GM04504 (cell line): ENCODE measurements around the gene DPP6.

Experiments used
- DNase-seq: peaks from one replicate; pipeline ENCODE4 v3.0.0-alpha.2; 2012; ENCODE audit warnings: low read depth

DPP6 gene

DNA sequence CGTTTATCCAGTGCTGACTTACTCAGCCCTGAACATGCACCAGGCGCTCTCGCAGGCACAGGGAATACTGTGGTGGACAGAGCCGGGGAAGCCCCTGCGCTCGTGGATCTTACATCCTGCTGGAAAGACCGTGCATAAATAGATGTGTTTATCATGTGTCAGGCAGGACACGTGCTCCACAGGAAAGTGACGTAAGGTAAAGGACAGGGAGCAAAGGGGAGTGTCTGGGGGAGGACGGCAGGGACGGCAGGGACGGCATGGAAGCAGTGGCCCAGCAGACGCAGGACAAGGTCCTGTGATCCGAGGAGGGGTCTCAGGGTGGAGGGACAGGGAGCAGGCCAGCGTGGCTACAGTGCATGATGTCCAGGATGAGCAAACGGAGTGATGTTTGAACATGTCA lies 540.2 kb downstream of the DPP6 start:
- DNase-seq: no peak

DNA sequence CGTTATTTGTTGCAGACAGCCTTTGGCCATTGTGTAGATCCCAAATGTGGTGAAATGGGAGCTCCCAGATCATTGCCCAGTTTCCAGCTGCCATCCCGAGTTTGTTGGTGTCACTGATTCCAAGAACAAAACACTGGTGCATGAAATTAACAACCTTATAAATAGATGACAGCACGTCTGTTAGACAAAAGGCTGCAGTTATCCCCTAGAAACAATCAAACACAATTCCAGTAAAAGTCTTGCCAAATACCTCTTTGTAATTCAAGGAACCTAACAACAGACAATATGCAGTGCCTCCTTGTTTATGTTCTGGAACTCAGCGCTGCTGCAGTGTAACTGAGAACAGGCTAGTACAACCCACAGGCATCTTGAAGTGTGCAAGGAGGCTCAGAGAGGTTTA lies 546.2 kb downstream of the DPP6 start:
- no peak for DNase-seq

GRCh38 chr7:154598864-154599263 lies 546.7 kb downstream of the DPP6 start:
- DNase-seq: no peak

- no peak for DNase-seq
Observed at GRCh38 chr7:154610903-154611302, 558.7 kb downstream of the DPP6 start.

GRCh38 chr7:154613811-154614210 lies 561.6 kb downstream of the DPP6 start:
- no peak for DNase-seq

- DNase-seq: no peak
Observed at GRCh38 chr7:154620141-154620755, 568.0 kb downstream of the DPP6 start.

DNA sequence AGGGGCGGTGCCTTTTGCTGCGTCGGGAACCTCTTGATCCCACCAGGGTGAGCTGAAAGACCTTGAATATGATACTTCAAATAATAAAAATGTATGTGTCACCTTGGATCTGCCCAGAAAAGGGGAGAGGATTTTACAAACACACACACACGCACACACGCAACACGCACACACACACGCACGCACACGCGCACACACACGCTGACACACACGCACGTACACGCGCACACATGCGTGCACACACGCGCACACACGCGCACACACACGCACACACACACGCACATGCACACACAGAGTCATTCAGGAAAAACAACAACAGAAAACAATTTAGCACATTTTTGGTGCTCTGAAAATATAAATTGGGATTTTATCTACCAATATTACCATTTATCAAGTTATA lies 571.2 kb downstream of the DPP6 start:
- no peak for DNase-seq

DNA sequence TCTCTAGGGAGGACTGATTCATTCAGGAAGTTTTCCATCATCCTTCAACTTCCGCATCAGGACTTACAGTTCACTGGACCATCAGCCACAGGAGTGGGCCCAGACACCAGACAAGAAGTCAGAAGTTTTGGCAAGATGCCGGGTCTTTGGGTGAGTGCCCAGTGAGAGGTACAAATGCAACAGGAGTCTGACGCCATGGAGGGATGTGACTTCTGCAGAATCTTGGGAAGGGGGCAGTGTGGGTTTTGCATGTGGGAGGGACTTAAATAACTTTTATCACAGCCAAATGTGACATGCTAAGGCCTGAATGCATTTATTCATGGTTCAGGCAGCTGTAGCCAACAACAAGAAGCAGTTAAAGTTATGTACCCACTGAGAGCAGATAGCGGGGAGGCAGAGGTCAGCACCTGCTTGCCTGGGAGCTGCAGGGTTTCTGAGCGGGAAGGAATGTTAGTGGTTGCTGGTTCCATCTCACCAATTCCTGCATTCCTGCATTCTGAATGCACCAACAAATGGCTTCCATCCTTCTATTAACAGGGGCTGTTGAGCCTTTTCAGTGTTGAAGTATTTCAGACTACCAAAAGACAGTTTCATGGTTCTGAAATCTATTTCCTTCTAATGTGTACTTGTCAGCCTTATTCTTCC lies 575.6 kb downstream of the DPP6 start:
- DNase-seq: no peak

DNA sequence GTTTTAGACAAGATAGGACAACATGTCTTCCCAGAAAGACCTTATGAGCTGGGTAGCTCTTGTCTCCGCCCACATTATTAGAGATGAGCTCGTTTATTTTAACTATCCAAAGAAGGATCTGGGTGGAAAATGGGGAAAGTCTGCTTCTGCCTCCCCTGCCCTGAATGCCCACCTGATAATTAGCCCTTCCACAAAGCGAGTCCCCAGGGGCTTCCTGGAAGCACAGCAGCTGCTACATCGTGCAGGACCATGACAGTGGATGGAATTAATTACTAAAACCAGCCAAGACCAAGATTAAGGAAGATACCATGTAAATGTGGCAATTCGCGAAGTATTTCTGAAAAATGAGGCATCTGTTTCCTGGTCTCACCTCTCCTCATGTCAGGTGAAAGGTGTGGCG lies 576.4 kb downstream of the DPP6 start:
- no peak for DNase-seq

DNA sequence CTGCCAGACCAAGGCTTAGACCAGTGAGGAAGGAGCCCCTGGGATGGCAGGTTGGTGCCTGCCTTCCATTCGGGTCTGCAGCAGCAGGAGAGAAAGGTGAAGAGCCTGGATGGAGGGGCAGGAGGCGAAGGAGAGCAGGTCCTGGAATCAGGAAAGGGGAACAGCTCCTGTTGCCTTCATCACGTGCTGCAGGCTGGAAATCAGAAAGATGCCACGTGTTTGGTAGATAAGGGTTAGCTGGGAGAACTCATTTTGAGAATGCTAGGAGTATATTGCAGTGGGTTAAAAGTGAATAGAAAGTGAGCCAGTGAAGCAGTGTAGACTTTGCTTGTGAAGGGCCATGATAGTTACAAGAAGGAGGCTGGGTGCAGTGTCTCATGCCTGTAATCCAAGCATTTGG lies 579.0 kb downstream of the DPP6 start:
- no peak for DNase-seq

DNA sequence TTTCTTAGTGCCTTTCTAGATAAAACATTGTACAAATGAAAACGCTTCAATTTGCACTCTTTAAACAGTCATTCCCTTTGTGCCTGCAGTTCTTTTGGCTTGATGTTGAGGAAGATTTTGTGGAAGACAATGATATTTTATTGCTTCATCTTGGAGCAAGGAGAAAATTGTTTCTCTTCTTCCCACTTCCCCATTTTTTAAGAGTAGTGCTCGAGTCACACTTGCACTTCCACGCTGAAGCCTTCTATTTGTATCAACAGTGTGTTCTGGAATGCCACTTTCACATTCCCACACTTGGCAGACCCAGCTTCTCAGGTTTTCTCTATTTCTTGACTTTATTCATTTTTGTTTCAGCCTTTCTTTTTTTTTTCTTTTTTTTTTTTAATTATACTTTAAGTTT lies 581.4 kb downstream of the DPP6 start:
- no peak for DNase-seq

DNA sequence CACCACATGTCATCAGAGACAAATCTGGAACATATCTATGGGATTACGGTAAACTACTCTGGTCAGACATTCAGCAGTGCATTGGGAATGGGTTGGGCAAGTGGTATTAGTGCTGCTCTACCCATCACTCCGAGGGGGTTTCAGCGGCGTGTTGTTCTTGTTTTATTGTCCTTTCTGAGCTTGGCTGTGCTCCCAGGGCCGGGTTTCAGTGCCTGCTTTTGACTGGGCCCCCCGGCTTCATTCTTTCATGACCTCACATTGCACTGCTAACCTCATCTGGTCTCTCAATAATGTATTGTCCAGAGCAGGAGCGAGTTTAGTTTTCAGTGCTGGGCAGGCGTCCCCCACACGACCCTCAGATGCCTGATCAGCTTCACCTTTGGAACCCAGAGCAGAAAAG lies 586.1 kb downstream of the DPP6 start:
- no peak for DNase-seq

DNA sequence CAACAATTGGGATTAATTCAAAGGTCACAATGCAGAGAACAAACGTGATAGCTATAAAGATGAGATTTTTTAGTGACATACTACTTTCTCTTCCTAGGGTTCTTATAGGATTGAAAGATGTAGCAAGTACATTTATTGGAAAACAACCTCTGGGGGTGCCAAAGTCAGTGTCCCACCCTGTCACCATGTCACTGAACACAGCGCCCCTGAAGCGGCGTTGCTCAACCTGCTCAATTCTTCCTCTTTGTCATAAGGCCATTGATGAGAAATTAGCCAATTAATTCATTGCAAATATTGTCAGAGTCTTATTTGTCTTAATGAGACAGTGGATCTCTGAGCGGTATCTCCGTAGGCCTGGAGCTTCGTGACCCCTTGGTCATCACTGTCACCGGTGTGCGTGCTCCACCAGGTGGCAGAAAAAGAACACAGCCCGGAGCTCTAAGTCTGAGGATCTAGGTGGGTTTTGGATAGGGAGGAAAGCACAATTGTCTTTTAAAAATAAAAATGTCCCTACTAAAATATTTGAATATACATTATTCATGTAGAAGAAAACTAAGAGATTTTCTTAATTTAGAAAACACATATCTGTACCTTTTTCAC lies 588.2 kb downstream of the DPP6 start:
- no peak for DNase-seq

- no peak for DNase-seq
Observed at GRCh38 chr7:154640917-154641316, 588.7 kb downstream of the DPP6 start.

- no peak for DNase-seq
Observed at GRCh38 chr7:154644366-154644765, 592.2 kb downstream of the DPP6 start.

GRCh38 chr7:154646126-154647013 lies 594.2 kb downstream of the DPP6 start:
- DNase-seq: no peak

DNA sequence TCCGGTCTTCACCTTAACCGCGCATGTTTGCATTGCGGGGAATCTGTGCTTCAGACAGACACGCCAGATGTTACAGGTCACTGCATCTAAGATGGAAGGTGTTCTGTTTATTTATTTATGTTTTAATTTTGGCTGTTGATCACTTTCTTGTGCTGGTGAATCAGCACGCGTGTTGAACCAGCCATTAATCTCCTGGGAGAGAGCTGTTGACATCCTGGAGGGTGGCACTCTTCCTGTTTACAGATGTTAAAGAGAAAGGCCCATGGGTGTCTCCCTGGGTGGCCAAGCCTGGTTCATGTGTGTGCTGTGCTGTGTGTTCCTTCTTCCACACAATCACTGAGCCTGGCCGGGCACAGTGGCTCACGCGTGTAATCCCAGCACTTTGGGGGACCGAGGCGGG lies 595.4 kb downstream of the DPP6 start:
- no peak for DNase-seq

GRCh38 chr7:154649015-154649414 lies 596.8 kb downstream of the DPP6 start:
- DNase-seq: no peak

DNA sequence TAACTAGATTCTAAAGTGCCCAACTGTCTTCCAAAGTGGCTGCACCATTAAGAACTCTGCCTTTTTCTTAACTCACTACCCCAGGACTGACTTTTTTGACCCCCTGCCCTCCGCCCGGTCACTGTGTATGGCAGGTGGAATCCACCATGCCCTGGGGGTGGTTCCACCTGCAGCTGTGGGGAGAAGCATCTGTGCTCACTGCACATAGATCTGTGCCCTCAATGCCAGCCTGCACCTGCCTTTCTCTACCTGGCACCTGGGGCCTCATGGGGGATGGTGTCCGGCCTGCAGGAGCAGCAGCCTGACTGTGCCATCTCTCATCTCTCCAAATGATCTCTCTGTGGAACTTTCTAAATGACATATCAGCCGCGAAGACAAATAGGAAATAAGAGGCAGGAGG lies 597.2 kb downstream of the DPP6 start:
- DNase-seq: no peak

- no peak for DNase-seq
Observed at GRCh38 chr7:154650275-154650674, 598.1 kb downstream of the DPP6 start.

DNA sequence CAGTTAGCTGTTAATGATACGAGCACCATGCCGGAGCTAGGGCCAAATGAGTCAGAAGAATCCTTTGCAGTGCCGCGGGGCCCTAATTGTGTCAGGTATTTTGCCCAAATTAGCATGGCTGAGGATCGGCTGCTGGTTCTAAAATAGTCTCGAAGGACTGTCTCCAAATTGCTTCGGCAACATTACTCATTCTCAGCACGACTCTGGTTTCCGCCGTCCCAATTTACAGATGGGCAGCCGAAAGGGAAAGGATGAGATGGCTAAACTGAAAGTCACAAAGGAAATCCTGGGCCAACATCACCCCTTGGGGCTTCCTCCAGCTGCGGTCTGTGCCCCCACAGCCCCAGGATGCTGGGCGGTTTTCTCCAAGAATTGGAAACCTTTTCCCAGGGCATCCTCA lies 599.3 kb downstream of the DPP6 start:
- DNase-seq: no peak

- DNase-seq: no peak
Observed at GRCh38 chr7:154652564-154652963, 600.4 kb downstream of the DPP6 start.

- DNase-seq: no peak
Observed at GRCh38 chr7:154653281-154653680, 601.1 kb downstream of the DPP6 start.
